GM12878 (cell line): ENCODE results near the gene FRAS1. TPM values are rescaled to one million over a fixed set of nuclear protein-coding genes. Genes with fewer than 3 reads are reported as not detected.

Experiments used
- ATAC-seq: fragments of 200-7000 bp; cut with Tn5 transposase; 3 replicates; pipeline ENCODE4 v1.9.1; 2020; ENCODE audit warnings: mild to moderate bottlenecking, moderate library complexity
- BruUV-seq: library from RNA; stranded (reverse); fragments of 400-500 nt; replicated peaks from 2 replicates; lab custom pipeline; 2021; lab: Mats Ljungman, UMichigan
- CTCF ChIA-PET: fragments of 300-600 bp; sonication (Branson Sonifier 250); formaldehyde crosslinking; extraction: SDS; loops from one replicate; lab custom pipeline; 2021; ENCODE audit warnings: inconsistent platforms; lab: Yijun Ruan, JAX
- POLR2A ChIA-PET: fragments of 350-600 bp; formaldehyde crosslinking; extraction: SDS; loops from one replicate; lab custom pipeline; 2021; ENCODE audit warnings: inconsistent platforms; lab: Charles Lee
- RAD21 ChIA-PET: fragments of 300-600 bp; sonication (Branson Sonifier 250); formaldehyde crosslinking; loops from one replicate; lab custom pipeline; 2023; ENCODE audit warnings: antibody characterized with exemption; ENCODE audit not compliant: unreplicated experiment; lab: Charles Lee
- SMC1A ChIA-PET: fragments of 300-600 bp; sonication (Branson Sonifier 250); formaldehyde crosslinking; loops from one replicate; lab custom pipeline; 2023; ENCODE audit not compliant: unreplicated experiment, uncharacterized antibody; lab: Charles Lee
- DNase-seq: peaks from one replicate; pipeline ENCODE4 v3.0.0-alpha.2; 2011; ENCODE audit warnings: low read depth, low spot score
- FAIRE-seq: peaks from 3 replicates; lab custom pipeline; 2011; peaks lifted over from hg19 to GRCh38; lab: Jason Lieb, UNC
- H2AFZ ChIP-seq: 2 replicates; pipeline ENCODE4 v1.6.0; 2011; ENCODE audit warnings: low read depth, low read length, control low read depth; ENCODE audit not compliant: control insufficient read depth
- H3K27ac ChIP-seq: 2 replicates; pipeline ENCODE4 v1.5.1; 2011; ENCODE audit warnings: control low read depth; ENCODE audit not compliant: control insufficient read depth, insufficient read depth
- H3K27me3 ChIP-seq, 2 experiments: replicated peaks in 1 of 2; 2 replicates each; pipeline versions ENCODE4 v1.6.0 to v1.6.1; 2011; ENCODE audit warnings: low read length in 1 of 2; ENCODE audit not compliant: control insufficient read depth in 2 of 2, insufficient read depth in 2 of 2
- H3K36me3 ChIP-seq, 2 experiments: 2 replicates each; pipeline ENCODE4 v1.5.1; 2011; ENCODE audit warnings: low read length in 1 of 2; ENCODE audit not compliant: control insufficient read depth in 2 of 2, insufficient read depth in 2 of 2
- H3K4me1 ChIP-seq: 2 replicates; pipeline ENCODE4 v1.6.1; 2011; ENCODE audit warnings: mild to moderate bottlenecking, low read length, moderate library complexity, mixed read lengths; ENCODE audit not compliant: control insufficient read depth, insufficient read depth
- H3K4me2 ChIP-seq: 2 replicates; pipeline ENCODE4 v1.6.0; 2011; ENCODE audit warnings: control low read depth; ENCODE audit not compliant: control insufficient read depth, insufficient read depth
- H3K4me3 ChIP-seq: fragments of 200-600 bp; sonication (generic); 2 replicates; pipeline ENCODE4 v1.5.1; 2016
- H3K79me2 ChIP-seq: 2 replicates; pipeline ENCODE4 v1.6.0; 2011; ENCODE audit warnings: low read length; ENCODE audit not compliant: control insufficient read depth, insufficient read depth
- H3K9ac ChIP-seq: 2 replicates; pipeline ENCODE4 v1.8.0; 2011; ENCODE audit warnings: low read length, control low read depth, mixed read lengths; ENCODE audit not compliant: control insufficient read depth, insufficient read depth
- H3K9me3 ChIP-seq: replicated peaks from 3 replicates; pipeline ENCODE4 v1.5.1; 2011; ENCODE audit warnings: mild to moderate bottlenecking, low read length; ENCODE audit not compliant: control insufficient read depth, insufficient read depth
- H4K20me1 ChIP-seq: 2 replicates; pipeline ENCODE4 v1.6.0; 2011; ENCODE audit not compliant: control insufficient read depth, insufficient read depth
- GATAD2B ChIP-seq: fragments of 450-650 bp; conservative IDR thresholded peaks from 2 replicates; pipeline ENCODE4 v1.6.1; 2017; ENCODE audit warnings: low read depth, mild to moderate bottlenecking, moderate library complexity
- JUND ChIP-seq: IDR thresholded peaks from 2 replicates; pipeline ENCODE4 v1.6.1; 2012; ENCODE audit warnings: low read depth, mild to moderate bottlenecking, low read length, improper control_type of control experiment, moderate library complexity
- MEF2B ChIP-seq: fragments of 450-650 bp; IDR thresholded peaks from 2 replicates; pipeline ENCODE4 v1.6.1; 2018; ENCODE audit warnings: mild to moderate bottlenecking, moderate library complexity; ENCODE audit not compliant: partially characterized antibody, poor library complexity, severe bottlenecking
- POLR2A ChIP-seq: IDR thresholded peaks from 2 replicates; pipeline ENCODE4 v1.6.1; 2011; ENCODE audit warnings: low read depth, mild to moderate bottlenecking, low read length
- SUZ12 ChIP-seq: fragments of 200-600 bp; sonication (generic); IDR thresholded peaks from one replicate; pipeline ENCODE4 v1.6.1; 2018; ENCODE audit warnings: antibody characterized with exemption, mild to moderate bottlenecking; ENCODE audit not compliant: unreplicated experiment
- TARDBP ChIP-seq: IDR thresholded peaks from 2 replicates; pipeline ENCODE4 v1.6.1; 2016; ENCODE audit warnings: borderline replicate concordance
- TCF3 ChIP-seq: IDR thresholded peaks from 2 replicates; pipeline ENCODE4 v1.6.1; 2012; ENCODE audit warnings: low read depth, mild to moderate bottlenecking, low read length, borderline replicate concordance; ENCODE audit not compliant: insufficient read depth
- ZNF217 ChIP-seq: fragments of 450-650 bp; IDR thresholded peaks from 2 replicates; pipeline ENCODE4 v1.6.1; 2017; ENCODE audit warnings: antibody characterized with exemption, mild to moderate bottlenecking
- ZNF24 ChIP-seq: fragments of 450-650 bp; IDR thresholded peaks from 2 replicates; pipeline ENCODE4 v1.6.1; 2017; ENCODE audit warnings: antibody characterized with exemption, mild to moderate bottlenecking
- WGBS: methylation state at CpG from one replicate; pipeline ENCODE4 v1.1.6; 2016; ENCODE audit warnings: low lambda C conversion rate; ENCODE audit not compliant: insufficient replicate concordance, insufficient coverage; ENCODE audit errors: missing lambda C conversion rate; 5-methylcytosine and 5-hydroxymethylcytosine counted together
- in situ Hi-C: fragments of 300-500 bp; cut with MboI; formaldehyde crosslinking; loops from 9 replicates; pipeline ENCODE4 v1.14.3; 2018; ENCODE audit warnings: mixed read lengths
- intact Hi-C: fragments of 100-400 bp; cut with micrococcal nuclease; formaldehyde crosslinking; loops from one replicate; pipeline ENCODE4 v1.14.2; 2022; ENCODE audit not compliant: unreplicated experiment
- polyA plus RNA-seq, 11 experiments: library from polyadenylated mRNA; depleted of rRNA in 4 of 11; unstranded in 6 of 11; stranded (reverse) in 5 of 11; fragments of >200 nt; fragmentation: Nextera tagmentation in 4 of 11; fragmentation: Illumina TruSeq in 1 of 11; extraction: Ambion mirVana in 4 of 11; extraction: Trizol in 1 of 11; gene quantifications; 1 replicate in 1 of 11; 2 replicates in 10 of 11; pipeline versions ENCODE4 v1.2.1 to v1.2.3, GENCODE V29; 2011 to 2016; ENCODE audit warnings: inconsistent platforms in 2 of 11, missing spikeins in 2 of 11, low read depth in 1 of 11
- total RNA-seq, 4 experiments: library from RNA; depleted of rRNA in 3 of 4; stranded (reverse); fragments of >200 nt in 3 of 4; fragmentation: Illumina TruSeq in 1 of 4; extraction: Trizol in 1 of 4; gene quantifications; 2 replicates each; pipeline versions ENCODE4 v1.2.1 to v1.2.3, GENCODE V29; 2013 to 2021
- TF ChIP-seq, protein P1 (sequence below): fragments of 450-650 bp; IDR thresholded peaks from 2 replicates; pipeline ENCODE4 v1.6.1; 2017; ENCODE audit warnings: borderline replicate concordance
- TF ChIP-seq, protein P2 (sequence below): fragments of 450-650 bp; IDR thresholded peaks from 2 replicates; pipeline ENCODE4 v1.6.1; 2016; ENCODE audit warnings: mild to moderate bottlenecking, moderate library complexity, borderline replicate concordance
- TF ChIP-seq, protein P3 (sequence below): fragments of 450-650 bp; IDR thresholded peaks from 2 replicates; pipeline ENCODE4 v1.6.1; 2017; ENCODE audit warnings: low read depth, mild to moderate bottlenecking, moderate library complexity
- TF ChIP-seq, protein P4 (sequence below): IDR thresholded peaks from 2 replicates; pipeline ENCODE4 v1.6.1; 2012; ENCODE audit warnings: low read depth, low read length, improper control_type of control experiment
- TF ChIP-seq, protein P5 (sequence below): fragments of 450-650 bp; IDR thresholded peaks from 2 replicates; pipeline ENCODE4 v1.6.1; 2017; ENCODE audit warnings: mild to moderate bottlenecking

Gene FRAS1
- total and polyA plus RNA-seq, 10 of the 15 experiments (the other 5 are each of a cell fraction or from before 2014, with no cell fraction given) = 0.08 to 11.7 (median 0.20) TPM

DNA sequence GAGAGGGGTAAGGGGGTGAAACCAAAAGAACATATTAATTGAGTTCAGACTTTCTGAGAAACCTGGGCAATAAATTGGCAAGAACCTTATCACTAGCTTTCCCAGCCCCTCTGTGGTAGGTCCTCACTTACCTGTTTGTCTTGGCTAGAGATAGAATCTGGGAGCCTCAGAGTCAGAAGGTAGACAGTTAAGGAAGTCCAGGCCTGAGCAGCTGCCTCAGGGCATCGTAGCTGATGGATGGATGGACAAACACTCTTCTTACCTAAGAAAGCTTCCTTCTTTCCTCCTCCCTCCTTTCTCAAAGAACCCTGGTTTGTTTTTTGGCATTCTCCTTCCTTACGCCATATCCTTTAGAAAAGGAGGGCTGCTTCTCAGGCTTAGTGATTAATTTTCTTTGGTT, 24.4 kb downstream of the FRAS1 start:
- H3K79me2 ChIP-seq = no peaks in the 10 kb centered on the region
- H3K9ac ChIP-seq = no peak overlapping the region
- no peaks in the 10 kb centered on the region for H3K36me3 ChIP-seq
- RAD21 ChIA-PET = interaction anchor here (1.2 to 3.1 kb wide), 3 partner anchors 19 to 122 kb away, joined by 3 to 11 read pairs (median 9); no protein-coding TSS in a partner anchor
- CTCF ChIA-PET = interaction anchor here (1.0 to 1.7 kb wide), 3 partner anchors 11 to 21 kb away, joined by 3 to 4 read pairs (median 3); no protein-coding TSS in a partner anchor
- no peaks in the 10 kb centered on the region for H3K27me3 ChIP-seq
- no peak overlapping the region for H2AFZ ChIP-seq
- in situ Hi-C loops (no loop called here), intact Hi-C loops (no loop called here)
- POLR2A ChIA-PET = no interaction called here
- no peaks in the 10 kb centered on the region for H3K4me1 ChIP-seq
- WGBS = 41% methylated on average over 2 of the region's 2 CpGs
- H3K4me3 ChIP-seq = no peak overlapping the region
- SMC1A ChIA-PET = interaction anchor here (0.6 to 1.9 kb wide), 11 partner anchors 8 to 139 kb away, joined by 3 to 8 read pairs (median 3); no protein-coding TSS in a partner anchor
- no peak overlapping the region for H3K27ac ChIP-seq
- ATAC-seq (no peak), DNase-seq (no peak), FAIRE-seq (no peak)
- no peak overlapping the region for H3K4me2 ChIP-seq
- no TSS peak for BruUV-seq
- no peaks in the 10 kb centered on the region for H3K9me3 ChIP-seq
- H4K20me1 ChIP-seq = no peaks in the 10 kb centered on the region
- TF ChIP-seq TARDBP (no peak), GATAD2B (no peak), JUND (no peak), MEF2B (no peak), ZNF217 (no peak), SUZ12 (no peak), ZNF24 (no peak), TCF3 (no peak), POLR2A (no peak)
- TF ChIP-seq, protein P1, sequence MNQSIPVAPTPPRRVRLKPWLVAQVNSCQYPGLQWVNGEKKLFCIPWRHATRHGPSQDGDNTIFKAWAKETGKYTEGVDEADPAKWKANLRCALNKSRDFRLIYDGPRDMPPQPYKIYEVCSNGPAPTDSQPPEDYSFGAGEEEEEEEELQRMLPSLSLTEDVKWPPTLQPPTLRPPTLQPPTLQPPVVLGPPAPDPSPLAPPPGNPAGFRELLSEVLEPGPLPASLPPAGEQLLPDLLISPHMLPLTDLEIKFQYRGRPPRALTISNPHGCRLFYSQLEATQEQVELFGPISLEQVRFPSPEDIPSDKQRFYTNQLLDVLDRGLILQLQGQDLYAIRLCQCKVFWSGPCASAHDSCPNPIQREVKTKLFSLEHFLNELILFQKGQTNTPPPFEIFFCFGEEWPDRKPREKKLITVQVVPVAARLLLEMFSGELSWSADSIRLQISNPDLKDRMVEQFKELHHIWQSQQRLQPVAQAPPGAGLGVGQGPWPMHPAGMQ = no peak
- TF ChIP-seq, protein P2, sequence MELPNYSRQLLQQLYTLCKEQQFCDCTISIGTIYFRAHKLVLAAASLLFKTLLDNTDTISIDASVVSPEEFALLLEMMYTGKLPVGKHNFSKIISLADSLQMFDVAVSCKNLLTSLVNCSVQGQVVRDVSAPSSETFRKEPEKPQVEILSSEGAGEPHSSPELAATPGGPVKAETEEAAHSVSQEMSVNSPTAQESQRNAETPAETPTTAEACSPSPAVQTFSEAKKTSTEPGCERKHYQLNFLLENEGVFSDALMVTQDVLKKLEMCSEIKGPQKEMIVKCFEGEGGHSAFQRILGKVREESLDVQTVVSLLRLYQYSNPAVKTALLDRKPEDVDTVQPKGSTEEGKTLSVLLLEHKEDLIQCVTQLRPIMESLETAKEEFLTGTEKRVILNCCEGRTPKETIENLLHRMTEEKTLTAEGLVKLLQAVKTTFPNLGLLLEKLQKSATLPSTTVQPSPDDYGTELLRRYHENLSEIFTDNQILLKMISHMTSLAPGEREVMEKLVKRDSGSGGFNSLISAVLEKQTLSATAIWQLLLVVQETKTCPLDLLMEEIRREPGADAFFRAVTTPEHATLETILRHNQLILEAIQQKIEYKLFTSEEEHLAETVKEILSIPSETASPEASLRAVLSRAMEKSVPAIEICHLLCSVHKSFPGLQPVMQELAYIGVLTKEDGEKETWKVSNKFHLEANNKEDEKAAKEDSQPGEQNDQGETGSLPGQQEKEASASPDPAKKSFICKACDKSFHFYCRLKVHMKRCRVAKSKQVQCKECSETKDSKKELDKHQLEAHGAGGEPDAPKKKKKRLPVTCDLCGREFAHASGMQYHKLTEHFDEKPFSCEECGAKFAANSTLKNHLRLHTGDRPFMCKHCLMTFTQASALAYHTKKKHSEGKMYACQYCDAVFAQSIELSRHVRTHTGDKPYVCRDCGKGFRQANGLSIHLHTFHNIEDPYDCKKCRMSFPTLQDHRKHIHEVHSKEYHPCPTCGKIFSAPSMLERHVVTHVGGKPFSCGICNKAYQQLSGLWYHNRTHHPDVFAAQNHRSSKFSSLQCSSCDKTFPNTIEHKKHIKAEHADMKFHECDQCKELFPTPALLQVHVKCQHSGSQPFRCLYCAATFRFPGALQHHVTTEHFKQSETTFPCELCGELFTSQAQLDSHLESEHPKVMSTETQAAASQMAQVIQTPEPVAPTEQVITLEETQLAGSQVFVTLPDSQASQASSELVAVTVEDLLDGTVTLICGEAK = no peak
- TF ChIP-seq, protein P3, sequence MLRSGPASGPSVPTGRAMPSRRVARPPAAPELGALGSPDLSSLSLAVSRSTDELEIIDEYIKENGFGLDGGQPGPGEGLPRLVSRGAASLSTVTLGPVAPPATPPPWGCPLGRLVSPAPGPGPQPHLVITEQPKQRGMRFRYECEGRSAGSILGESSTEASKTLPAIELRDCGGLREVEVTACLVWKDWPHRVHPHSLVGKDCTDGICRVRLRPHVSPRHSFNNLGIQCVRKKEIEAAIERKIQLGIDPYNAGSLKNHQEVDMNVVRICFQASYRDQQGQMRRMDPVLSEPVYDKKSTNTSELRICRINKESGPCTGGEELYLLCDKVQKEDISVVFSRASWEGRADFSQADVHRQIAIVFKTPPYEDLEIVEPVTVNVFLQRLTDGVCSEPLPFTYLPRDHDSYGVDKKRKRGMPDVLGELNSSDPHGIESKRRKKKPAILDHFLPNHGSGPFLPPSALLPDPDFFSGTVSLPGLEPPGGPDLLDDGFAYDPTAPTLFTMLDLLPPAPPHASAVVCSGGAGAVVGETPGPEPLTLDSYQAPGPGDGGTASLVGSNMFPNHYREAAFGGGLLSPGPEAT = no peak
- TF ChIP-seq, protein P4, sequence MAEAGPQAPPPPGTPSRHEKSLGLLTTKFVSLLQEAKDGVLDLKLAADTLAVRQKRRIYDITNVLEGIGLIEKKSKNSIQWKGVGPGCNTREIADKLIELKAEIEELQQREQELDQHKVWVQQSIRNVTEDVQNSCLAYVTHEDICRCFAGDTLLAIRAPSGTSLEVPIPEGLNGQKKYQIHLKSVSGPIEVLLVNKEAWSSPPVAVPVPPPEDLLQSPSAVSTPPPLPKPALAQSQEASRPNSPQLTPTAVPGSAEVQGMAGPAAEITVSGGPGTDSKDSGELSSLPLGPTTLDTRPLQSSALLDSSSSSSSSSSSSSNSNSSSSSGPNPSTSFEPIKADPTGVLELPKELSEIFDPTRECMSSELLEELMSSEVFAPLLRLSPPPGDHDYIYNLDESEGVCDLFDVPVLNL = no peak
- TF ChIP-seq, protein P5, sequence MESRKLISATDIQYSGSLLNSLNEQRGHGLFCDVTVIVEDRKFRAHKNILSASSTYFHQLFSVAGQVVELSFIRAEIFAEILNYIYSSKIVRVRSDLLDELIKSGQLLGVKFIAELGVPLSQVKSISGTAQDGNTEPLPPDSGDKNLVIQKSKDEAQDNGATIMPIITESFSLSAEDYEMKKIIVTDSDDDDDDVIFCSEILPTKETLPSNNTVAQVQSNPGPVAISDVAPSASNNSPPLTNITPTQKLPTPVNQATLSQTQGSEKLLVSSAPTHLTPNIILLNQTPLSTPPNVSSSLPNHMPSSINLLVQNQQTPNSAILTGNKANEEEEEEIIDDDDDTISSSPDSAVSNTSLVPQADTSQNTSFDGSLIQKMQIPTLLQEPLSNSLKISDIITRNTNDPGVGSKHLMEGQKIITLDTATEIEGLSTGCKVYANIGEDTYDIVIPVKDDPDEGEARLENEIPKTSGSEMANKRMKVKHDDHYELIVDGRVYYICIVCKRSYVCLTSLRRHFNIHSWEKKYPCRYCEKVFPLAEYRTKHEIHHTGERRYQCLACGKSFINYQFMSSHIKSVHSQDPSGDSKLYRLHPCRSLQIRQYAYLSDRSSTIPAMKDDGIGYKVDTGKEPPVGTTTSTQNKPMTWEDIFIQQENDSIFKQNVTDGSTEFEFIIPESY = no peak
